HCT116 (cell line): ENCODE data around the gene NMB. TPM values are rescaled to one million over a fixed set of nuclear protein-coding genes. Genes with fewer than 3 reads are reported as not detected.

Experiments used
- ATAC-seq: fragments of 200-7000 bp; cut with Tn5 transposase; 2 replicates; pipeline ENCODE4 v1.9.1; 2020; ENCODE audit warnings: mild to moderate bottlenecking, moderate library complexity
- BruUV-seq: library from RNA; stranded (reverse); fragments of 400-500 nt; replicated peaks from 2 replicates; lab custom pipeline; 2021; lab: Mats Ljungman, UMichigan
- CTCF ChIA-PET: fragments of 300-600 bp; sonication (Branson Sonifier 250); formaldehyde crosslinking; loops from one replicate; lab custom pipeline; 2021; ENCODE audit warnings: antibody characterized with exemption; lab: Charles Lee
- POLR2A ChIA-PET: fragments of 300-600, 350-600 bp; sonication (Branson Sonifier 250); formaldehyde crosslinking; loops from one replicate; lab custom pipeline; 2021; ENCODE audit warnings: antibody characterized with exemption; lab: Charles Lee
- RAD21 ChIA-PET, 2 experiments: fragments of 300-600 bp; sonication (Branson Sonifier 250); formaldehyde crosslinking; loops; one replicate each; lab custom pipeline; 2023; ENCODE audit warnings: low total read pairs in 2 of 2; ENCODE audit not compliant: uncharacterized antibody in 2 of 2, unreplicated experiment in 2 of 2, low non-redundant PET in 1 of 2; lab: Charles Lee
- DNase-seq: peaks from one replicate; pipeline ENCODE4 v3.0.0-alpha.2; 2010; ENCODE audit warnings: low read depth, low spot score
- H2AFZ ChIP-seq: fragments of 200-600 bp; shearing (Covaris generic), sonication (generic); 2 replicates; pipeline ENCODE4 v1.6.1; 2017; ENCODE audit warnings: low read depth, mixed run types, mixed read lengths, antibody characterized with exemption, low read length; ENCODE audit not compliant: poor library complexity, severe bottlenecking
- H3K27ac ChIP-seq: 2 replicates; pipeline ENCODE4 v1.5.1; 2012; ENCODE audit warnings: low read depth, low read length
- H3K27me3 ChIP-seq: fragments of 200-600 bp; sonication (generic); 2 replicates; pipeline ENCODE4 v1.6.1; 2016; ENCODE audit warnings: mixed run types, low read length, mixed read lengths; ENCODE audit not compliant: insufficient read depth
- H3K36me3 ChIP-seq, 2 experiments: fragments of 200-500 bp in 1 of 2; fragments of 200-600 bp in 1 of 2; sonication (Bioruptor generic) in 1 of 2; sonication (generic) in 1 of 2; 2 replicates each; pipeline versions ENCODE4 v1.5.1 to v1.6.1; 2014 to 2016; ENCODE audit warnings: low read length in 2 of 2, inconsistent platforms in 1 of 2, mixed read lengths in 1 of 2, mixed run types in 1 of 2; ENCODE audit not compliant: insufficient read depth in 2 of 2, control insufficient read depth in 1 of 2
- H3K4me1 ChIP-seq, 2 experiments: fragments of 200-600 bp in 1 of 2; sonication (generic) in 1 of 2; 2 replicates each; pipeline versions ENCODE4 v1.5.1 to v1.6.1; 2012 to 2017; ENCODE audit warnings: low read length in 2 of 2, inconsistent platforms in 1 of 2, mild to moderate bottlenecking in 1 of 2, mixed read lengths in 1 of 2, mixed run types in 1 of 2, moderate library complexity in 1 of 2; ENCODE audit not compliant: insufficient read depth in 2 of 2, control insufficient read depth in 1 of 2
- H3K4me2 ChIP-seq: fragments of 200-600 bp; sonication (generic); 2 replicates; pipeline ENCODE4 v1.6.1; 2017; ENCODE audit warnings: mixed run types, low read length, mixed read lengths
- H3K4me3 ChIP-seq, 2 experiments: fragments of 200-600 bp in 1 of 2; sonication (generic) in 1 of 2; replicated peaks in 1 of 2; 2 replicates each; pipeline ENCODE4 v1.5.1; 2011 to 2016; ENCODE audit warnings: low read length in 2 of 2, control low read depth in 1 of 2, low read depth in 1 of 2, mild to moderate bottlenecking in 1 of 2, mixed read lengths in 1 of 2, mixed run types in 1 of 2
- H3K79me2 ChIP-seq: fragments of 200-600 bp; sonication (generic); 2 replicates; pipeline ENCODE4 v1.6.1; 2017; ENCODE audit warnings: mild to moderate bottlenecking, mixed run types, low read length, moderate library complexity, mixed read lengths; ENCODE audit not compliant: insufficient read depth
- H3K9ac ChIP-seq: fragments of 200-600 bp; sonication (generic); 2 replicates; pipeline ENCODE4 v1.6.1; 2016; ENCODE audit warnings: low read length, mixed read lengths
- H3K9me2 ChIP-seq: fragments of 200-600 bp; sonication (generic), shearing (Covaris generic); 2 replicates; pipeline ENCODE4 v1.6.1; 2017; ENCODE audit warnings: mixed run types, mild to moderate bottlenecking, moderate library complexity; ENCODE audit not compliant: insufficient read depth
- H3K9me3 ChIP-seq, 2 experiments: fragments of 200-500 bp in 1 of 2; fragments of 200-600 bp in 1 of 2; sonication (Bioruptor generic) in 1 of 2; sonication (generic) in 1 of 2; 2 replicates each; pipeline ENCODE4 v1.6.1; 2014 to 2017; ENCODE audit warnings: low read length in 2 of 2, mixed read lengths in 2 of 2, inconsistent platforms in 1 of 2, low read depth in 1 of 2, mild to moderate bottlenecking in 1 of 2, mixed run types in 1 of 2, moderate library complexity in 1 of 2; ENCODE audit not compliant: control insufficient read depth in 1 of 2, insufficient read depth in 1 of 2
- H4K20me1 ChIP-seq: fragments of 200-600 bp; sonication (generic), shearing (Covaris generic); 2 replicates; pipeline ENCODE4 v1.6.1; 2017; ENCODE audit warnings: mixed run types, mild to moderate bottlenecking, moderate library complexity; ENCODE audit not compliant: insufficient read depth
- CTCF ChIP-seq, 3 experiments: fragments of 200-600 bp in 1 of 3; sonication (generic) in 1 of 3; IDR thresholded peaks in 2 of 3; conservative IDR thresholded peaks in 1 of 3; 2 replicates each; pipeline ENCODE4 v1.5.1; 2012 to 2017; ENCODE audit warnings: low read depth in 2 of 3, low read length in 2 of 3, antibody characterized with exemption in 1 of 3, borderline replicate concordance in 1 of 3, control low read depth in 1 of 3, mild to moderate bottlenecking in 1 of 3, mixed read lengths in 1 of 3, mixed run types in 1 of 3, moderate library complexity in 1 of 3; ENCODE audit not compliant: insufficient read depth in 1 of 3
- EZH2phosphoT487 ChIP-seq: fragments of 200-600 bp; IDR thresholded peaks from 2 replicates; pipeline ENCODE4 v1.6.1; 2018; ENCODE audit warnings: antibody characterized with exemption, borderline replicate concordance
- RAD21 ChIP-seq: IDR thresholded peaks from 2 replicates; pipeline ENCODE4 v1.6.1; 2012; ENCODE audit warnings: low read depth, mild to moderate bottlenecking
- intact Hi-C: fragments of 100-400 bp; cut with micrococcal nuclease; formaldehyde crosslinking; loops from 2 replicates; pipeline ENCODE4 v1.10.0; 2022
- total RNA-seq: library from RNA; stranded (reverse); gene quantifications from one replicate; pipeline ENCODE4 v1.2.1, GENCODE V29; 2021; ENCODE audit not compliant: unreplicated experiment

NMB gene
- total RNA-seq, 1 experiment from 2014 or later = 9.8 TPM

GRCh38 chr15:84654689-84655453 lies 3.1 kb downstream of the NMB start:
- H3K36me3 ChIP-seq = peaks cover 14 to 21% of the 10 kb centered on the region in 2 experiments
- H3K9me2 ChIP-seq = no peaks in the 10 kb centered on the region
- peak overlapping the region; percentile 16 for H2AFZ ChIP-seq
- intact Hi-C loops = loop anchor here (1.0 to 10.0 kb wide), 5 partner anchors 93 to 280 kb away; partner anchors contain the start of gene ZNF592
- peaks cover 18 to 54% of the 10 kb centered on the region in 2 experiments for H3K4me1 ChIP-seq
- ChIA-PET POLR2A (interaction anchor here (1.2 to 1.6 kb wide), 3 partner anchors 16 to 273 kb away, joined by 3 to 5 read pairs (median 3); no protein-coding TSS in a partner anchor), RAD21 (interaction anchor here in 1 of 2 experiments (0.7 kb wide), 1 partner anchor 273 kb away, joined by 3 read pairs; no protein-coding TSS in a partner anchor), CTCF (interaction anchor here (0.6 to 1.6 kb wide), 5 partner anchors 56 to 280 kb away, joined by 3 to 6 read pairs (median 3); no protein-coding TSS in a partner anchor)
- H3K27me3 ChIP-seq = no peaks in the 10 kb centered on the region
- H3K27ac ChIP-seq = peak overlapping the region; percentile 76
- peak overlapping the region; percentile 98 for H3K9ac ChIP-seq
- peak; percentile 66 for DNase-seq
- TF ChIP-seq CTCF (IDR thresholded peaks at IDR 0.05 in 2 of 3, conservative IDR thresholded peaks at IDR 0.05 in 1 of 3; ENCODE audit: borderline replicate concordance in 1 of 3, insufficient read depth in 1 of 3, low read depth in 2 of 3, low read length in 2 of 3) (peak; percentile 71 to 82 (median 75)), EZH2phosphoT487 (no peak), RAD21 (peak; percentile 80)
- H3K9me3 ChIP-seq = no peaks in the 10 kb centered on the region
- H3K79me2 ChIP-seq = peaks cover 30% of the 10 kb centered on the region
- H3K4me3 ChIP-seq = peak overlapping the region; percentile 61 to 86
- peak overlapping the region; percentile 99 for H3K4me2 ChIP-seq
- ATAC-seq = peak; percentile 71
- BruUV-seq = TSS peak; percentile 94
- no peaks in the 10 kb centered on the region for H4K20me1 ChIP-seq
